GM19193 (cell line): ENCODE data around the gene TMEM92.

Source experiments
- POLR2A ChIP-seq: IDR thresholded peaks from 4 replicates; pipeline ENCODE4 v1.6.1; 2011; ENCODE audit not compliant: insufficient read depth, insufficient read length; ENCODE audit errors: extremely low read depth

The TMEM92 gene

GRCh38 chr17:50301891-50302584 is 27.8 kb downstream of the TMEM92 start:
- no peak for TF ChIP-seq POLR2A

DNA sequence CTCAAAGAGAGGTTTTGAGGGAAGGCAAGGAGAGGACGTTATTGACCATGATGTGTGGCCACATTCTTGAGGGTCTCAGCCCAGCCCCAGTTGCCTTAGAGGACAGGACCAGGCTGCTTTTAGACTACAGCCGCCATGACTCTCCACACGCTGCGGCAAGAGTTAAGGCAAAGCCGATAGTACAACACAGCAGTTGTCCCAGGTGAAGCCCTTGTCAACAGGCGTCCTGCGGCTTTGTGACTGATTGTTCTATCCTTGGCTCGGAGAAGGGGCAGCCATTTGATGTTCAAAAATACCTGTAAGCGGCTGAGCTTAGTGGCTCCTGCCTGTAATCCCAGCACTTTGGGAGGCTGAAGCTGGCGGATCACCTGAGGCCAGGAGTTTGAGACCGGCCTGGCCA is 28.8 kb downstream of the TMEM92 start:
- no peak for TF ChIP-seq POLR2A

- no peak for TF ChIP-seq POLR2A
Measured at GRCh38 chr17:50303596-50303995, 29.3 kb downstream of the TMEM92 start.

- TF ChIP-seq POLR2A: no peak
Measured at GRCh38 chr17:50304781-50305404, 30.6 kb downstream of the TMEM92 start.

DNA sequence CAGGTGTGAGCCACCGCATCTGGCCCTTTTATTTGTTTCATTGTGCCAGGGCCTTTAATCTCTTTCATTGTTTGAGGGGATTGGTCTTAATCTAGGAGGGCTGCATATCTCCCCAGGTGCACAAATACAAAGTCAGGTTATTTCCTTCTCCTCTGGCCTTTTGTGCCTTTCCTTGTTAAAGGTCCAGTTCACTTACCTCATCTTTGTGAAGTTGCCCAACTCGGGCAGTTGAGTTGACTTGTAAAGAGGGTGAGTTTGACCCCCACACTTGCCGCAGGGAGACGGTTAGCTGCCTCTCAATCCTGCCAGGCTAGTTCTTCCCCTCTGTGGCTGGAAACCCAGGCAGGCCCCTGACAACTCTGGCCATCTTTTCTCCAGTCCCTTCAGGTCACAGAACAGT is 33.4 kb downstream of the TMEM92 start:
- TF ChIP-seq POLR2A: no peak

DNA sequence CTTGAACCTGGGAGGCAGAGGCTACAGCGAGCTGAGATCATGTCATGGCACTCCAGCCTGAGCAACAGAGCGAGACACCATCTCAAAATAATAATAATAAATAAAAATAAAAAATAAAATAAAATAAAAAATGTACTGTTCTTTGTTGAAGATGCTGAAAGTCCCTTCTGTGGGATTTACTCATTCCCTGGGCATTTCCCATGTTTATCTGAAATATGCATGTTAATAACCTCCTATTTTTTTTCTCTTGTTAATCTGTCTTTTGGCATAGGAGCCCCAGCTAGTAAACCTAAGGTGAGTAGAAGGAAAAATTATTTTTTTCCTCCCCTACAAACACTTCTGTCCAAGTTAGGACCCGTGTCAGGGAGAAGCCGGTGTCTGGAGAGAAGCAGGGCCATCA is 34.4 kb downstream of the TMEM92 start:
- no peak for TF ChIP-seq POLR2A

GRCh38 chr17:50310455-50311111 is 36.3 kb downstream of the TMEM92 start:
- no peak for TF ChIP-seq POLR2A

DNA sequence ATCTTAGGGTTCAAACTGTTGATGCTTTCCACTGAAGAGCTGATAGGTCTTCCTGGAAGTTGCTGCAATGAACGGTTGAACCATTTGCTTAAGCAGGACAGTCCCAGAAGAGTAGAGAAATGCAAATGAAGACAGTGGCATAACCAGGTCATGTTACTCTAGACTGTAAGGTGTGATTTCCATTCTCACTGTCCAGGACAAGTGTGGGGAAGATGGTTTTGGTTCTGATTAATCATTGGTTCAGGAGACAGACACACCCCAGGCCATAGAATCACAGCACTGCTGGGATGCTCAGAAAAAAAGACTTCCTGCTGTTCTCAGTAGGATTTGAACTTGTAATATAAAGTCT is 36.8 kb downstream of the TMEM92 start:
- TF ChIP-seq POLR2A: no peak

DNA sequence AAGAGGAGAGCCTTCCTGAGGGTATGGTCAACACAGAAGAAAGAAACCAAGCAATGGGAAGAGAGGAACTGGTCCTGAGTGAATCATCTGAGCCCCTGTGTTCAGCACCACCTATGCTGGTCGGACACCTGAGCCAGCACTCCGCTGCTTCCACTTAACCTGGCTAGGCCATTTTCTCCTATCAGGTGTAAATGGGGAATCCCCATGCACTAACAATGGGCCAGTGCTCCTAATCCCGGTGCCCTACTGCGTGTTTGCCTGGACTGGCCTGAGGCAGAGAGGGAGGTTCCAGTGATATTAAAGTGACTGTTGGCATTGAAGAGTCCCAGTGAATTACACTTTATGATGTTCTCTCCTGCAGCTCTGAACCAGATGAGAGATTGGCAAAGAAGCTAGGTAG is 37.2 kb downstream of the TMEM92 start:
- TF ChIP-seq POLR2A: no peak

DNA sequence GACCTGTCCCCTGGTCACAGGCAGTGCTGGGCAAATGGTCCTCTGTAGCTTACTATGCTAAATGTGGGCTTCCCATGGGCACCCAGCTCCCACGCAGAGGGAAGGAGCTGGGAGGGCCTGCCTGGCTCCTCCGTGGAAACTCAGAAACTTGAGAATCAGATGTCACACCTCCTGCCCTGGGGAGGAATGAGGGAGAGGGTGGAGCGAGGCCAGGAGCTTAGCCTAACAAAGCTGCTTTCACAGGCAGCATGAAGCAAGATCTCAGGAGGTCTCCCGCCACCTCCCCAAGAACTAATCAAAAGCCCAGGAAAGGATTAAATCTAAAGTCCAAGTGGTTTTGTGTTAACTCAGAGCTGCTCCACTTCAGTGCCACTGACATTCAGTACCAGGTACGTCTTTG is 38.0 kb downstream of the TMEM92 start:
- no peak for TF ChIP-seq POLR2A

- TF ChIP-seq POLR2A: no peak
Measured at GRCh38 chr17:50314456-50315011, 40.3 kb downstream of the TMEM92 start.

DNA sequence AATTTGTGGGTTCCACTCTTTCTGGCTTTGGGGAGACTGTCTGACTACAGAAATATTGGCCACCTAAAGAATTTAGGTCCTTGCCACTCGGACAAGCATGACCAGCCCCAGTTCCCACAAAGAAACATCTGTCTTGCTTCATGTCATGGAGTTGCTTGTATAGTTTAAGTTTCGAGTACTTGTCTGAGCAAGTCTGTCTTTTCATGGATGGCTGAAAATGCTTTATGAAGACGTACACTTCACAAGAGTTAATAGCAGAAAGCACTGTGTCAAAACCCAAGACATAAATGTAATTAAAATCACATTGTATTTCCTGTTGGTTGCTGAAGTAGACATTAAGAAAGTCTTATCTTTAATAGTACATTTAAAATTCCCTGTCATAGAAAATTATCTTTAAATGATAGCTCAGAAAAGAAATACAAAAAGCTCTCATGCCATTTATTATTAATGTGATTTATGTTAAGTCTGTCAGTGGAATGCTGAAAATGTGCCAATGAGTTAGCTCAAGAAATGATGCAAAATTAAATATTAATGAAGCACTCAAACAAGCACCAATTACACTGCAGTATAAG is 41.8 kb downstream of the TMEM92 start:
- TF ChIP-seq POLR2A: no peak

- no peak for TF ChIP-seq POLR2A
Measured at GRCh38 chr17:50317121-50317520, 42.9 kb downstream of the TMEM92 start.

GRCh38 chr17:50318501-50319285 is 44.4 kb downstream of the TMEM92 start:
- no peak for TF ChIP-seq POLR2A

GRCh38 chr17:50319306-50320004 is 45.2 kb downstream of the TMEM92 start:
- TF ChIP-seq POLR2A: no peak

DNA sequence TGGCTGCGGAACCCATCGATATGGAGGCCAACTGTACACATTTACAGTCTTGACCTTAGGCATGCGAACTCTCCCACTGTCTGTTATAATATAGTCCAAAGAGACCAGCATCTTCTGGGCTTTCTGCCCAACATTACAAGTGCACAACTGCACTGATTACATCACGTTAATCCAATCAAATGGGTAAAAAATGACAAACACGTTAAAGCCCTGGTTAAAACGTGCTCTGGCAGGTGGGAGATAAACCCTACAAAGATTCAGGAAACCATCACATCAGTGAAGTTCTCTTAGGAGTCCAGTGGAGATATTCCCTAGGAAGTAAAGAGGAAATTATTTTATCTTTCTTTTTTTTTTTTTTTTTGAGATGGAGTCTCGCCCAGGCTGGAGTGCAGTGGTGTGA is 48.0 kb downstream of the TMEM92 start:
- TF ChIP-seq POLR2A: no peak
